Measurements from ENCODE around the gene PIAS4. TPM values are rescaled to one million over a fixed set of nuclear protein-coding genes. Genes with fewer than 3 reads are reported as not detected.
A peak's percentile ranks its signal among the peaks of the same experiment; 100 is the strongest.

Gene PIAS4
- total and polyA plus RNA-seq, 2 of the 13 experiments (the other 11 are each of a cell fraction or from before 2014, with no cell fraction given), result 9.0 to 20.1 TPM

- no peak for TF ChIP-seq ZNF407 (CRISPR knock-in tag; IDR thresholded peaks at IDR 0.05; ENCODE audit: not compliant biosample characterization)
- TF ChIP-seq PATZ1 (CRISPR knock-in tag; IDR thresholded peaks at IDR 0.05), result peak; percentile 26; the same call in 1 of the 2 replicates
- TF ChIP-seq NFYB (CRISPR knock-in tag; IDR thresholded peaks at IDR 0.05), result peak; percentile 92
- TF ChIP-seq KIAA2018 (CRISPR knock-in tag; IDR thresholded peaks at IDR 0.05; ENCODE audit: borderline replicate concordance), result no peak
- no peak for TF ChIP-seq FOSL1 (CRISPR knock-in tag; IDR thresholded peaks at IDR 0.05; ENCODE audit: borderline replicate concordance)
- TF ChIP-seq DR1 (CRISPR knock-in tag; IDR thresholded peaks at IDR 0.05), result no peak
- no peak for TF ChIP-seq FOXA3 (CRISPR knock-in tag; IDR thresholded peaks at IDR 0.05)
- no peak for TF ChIP-seq SMARCC2 (IDR thresholded peaks at IDR 0.05)
- TF ChIP-seq ZZZ3 (CRISPR knock-in tag; IDR thresholded peaks at IDR 0.05; ENCODE audit: borderline replicate concordance), result peak; percentile 83; the same call in 1 of the 2 replicates
Measured at GRCh38 chr19:3970808-3971598, 36.5 kb upstream of the PIAS4 start, which contains the start of gene DAPK3 (continued).

Measured in HepG2 (cell line).